ENCODE results near the gene NODAL. TPM values are rescaled to one million over a fixed set of nuclear protein-coding genes. Genes with fewer than 3 reads are reported as not detected.

Gene NODAL
- total RNA-seq, 1 experiment from 2014 or later, result not detected

DNA sequence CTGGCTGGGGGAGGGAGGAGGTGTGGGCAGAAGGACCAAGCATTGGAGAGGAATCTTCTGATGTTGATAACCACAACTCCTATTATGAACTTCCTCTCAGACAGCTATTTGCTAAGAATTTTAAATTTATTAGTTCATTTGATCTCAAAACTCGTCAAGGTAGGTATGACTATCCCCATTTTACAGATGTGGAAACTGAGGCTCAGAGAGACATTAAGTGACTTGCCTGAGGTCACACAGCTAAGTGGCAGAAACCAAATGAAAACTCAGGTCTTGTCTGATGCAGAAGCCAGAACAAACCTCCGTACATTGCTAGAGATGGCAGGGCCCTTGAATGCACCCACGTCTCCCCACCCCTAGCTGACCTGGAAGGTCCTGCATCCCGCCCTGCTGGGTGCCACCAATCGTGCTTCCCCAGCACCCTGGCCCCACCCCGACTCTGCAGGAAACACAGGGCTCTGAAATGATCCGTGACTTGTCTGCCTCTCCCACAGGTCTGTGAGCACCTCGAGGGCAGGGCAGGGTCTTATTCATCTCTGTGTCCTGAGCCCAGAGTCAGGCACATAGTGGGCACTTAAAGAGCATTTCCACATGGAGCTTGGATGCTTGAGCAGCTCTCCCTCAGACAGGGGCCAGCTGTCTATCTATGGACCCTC, 31.4 kb upstream of the NODAL start:
- in situ Hi-C loops (cut with HindIII; ENCODE audit: low pct_unique_long_range_greater_than_20kb, low sequenced_read_pairs), result no loop called here
- DNase-seq (ENCODE audit: low read depth), result no peak

DNA sequence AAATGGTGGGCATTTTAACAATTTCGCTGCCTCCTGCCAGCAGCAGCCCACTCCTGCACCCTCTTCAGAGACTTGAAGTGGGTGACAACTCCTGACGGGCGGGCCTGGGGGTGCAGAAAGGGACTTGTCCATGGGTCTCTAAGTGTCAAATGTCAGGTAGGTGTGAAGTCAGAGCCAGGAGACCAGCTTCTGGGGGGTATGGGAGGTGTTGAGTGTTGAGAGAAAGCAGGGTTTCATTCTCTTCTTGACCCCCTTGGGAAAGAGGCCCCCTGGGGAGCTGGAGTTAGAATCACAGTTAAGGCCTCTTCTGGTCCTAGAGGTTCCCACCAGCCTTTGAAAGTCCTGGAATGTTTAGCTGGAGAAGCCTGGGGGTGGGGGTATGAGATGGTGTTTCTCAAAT, 25.5 kb upstream of the NODAL start:
- no peak for DNase-seq (ENCODE audit: low read depth)
- in situ Hi-C loops (cut with HindIII; ENCODE audit: low pct_unique_long_range_greater_than_20kb, low sequenced_read_pairs), result no loop called here

DNA sequence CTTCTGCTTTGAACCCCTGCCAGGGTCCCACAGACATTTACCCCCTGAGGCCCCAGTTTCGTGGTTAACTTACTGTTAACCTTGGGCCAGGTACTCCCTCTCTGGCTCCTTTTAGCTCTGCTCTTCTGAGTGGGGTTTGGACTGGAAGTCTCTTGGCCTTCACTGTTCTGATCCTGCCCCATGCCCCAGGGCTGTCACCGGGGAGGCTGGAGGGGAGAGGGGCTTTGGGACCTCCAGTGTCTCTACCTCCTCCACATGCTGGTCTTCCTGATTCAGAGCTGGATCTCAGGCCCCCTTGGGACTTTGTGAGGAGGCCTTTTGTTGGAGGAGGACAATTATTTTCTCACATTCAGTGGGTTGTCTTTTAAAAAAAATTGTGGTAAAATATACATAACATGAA, 24.4 kb upstream of the NODAL start:
- in situ Hi-C loops (cut with HindIII; ENCODE audit: low pct_unique_long_range_greater_than_20kb, low sequenced_read_pairs), result no loop called here
- no peak for DNase-seq (ENCODE audit: low read depth)

DNA sequence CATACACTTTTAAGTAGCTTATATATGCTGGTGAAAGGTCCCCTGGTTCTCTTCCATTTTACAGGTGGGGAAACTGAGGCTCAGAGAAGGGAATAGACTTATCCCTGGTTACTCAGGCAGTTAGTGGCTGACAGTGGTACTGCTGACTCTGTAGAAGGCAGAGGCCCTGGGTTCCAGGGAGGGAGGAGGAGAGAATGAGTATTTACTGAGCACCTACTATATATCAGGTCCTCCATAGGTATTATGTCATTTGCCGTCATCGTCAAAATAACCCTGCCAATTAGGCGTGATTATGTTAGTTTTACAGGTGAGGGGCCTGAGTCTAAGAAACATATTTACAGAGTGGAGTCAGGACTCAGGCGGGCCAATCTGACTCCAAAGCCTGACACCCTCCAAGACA, 23.8 kb upstream of the NODAL start:
- no peak for DNase-seq (ENCODE audit: low read depth)
- in situ Hi-C loops (cut with HindIII; ENCODE audit: low pct_unique_long_range_greater_than_20kb, low sequenced_read_pairs), result no loop called here

DNA sequence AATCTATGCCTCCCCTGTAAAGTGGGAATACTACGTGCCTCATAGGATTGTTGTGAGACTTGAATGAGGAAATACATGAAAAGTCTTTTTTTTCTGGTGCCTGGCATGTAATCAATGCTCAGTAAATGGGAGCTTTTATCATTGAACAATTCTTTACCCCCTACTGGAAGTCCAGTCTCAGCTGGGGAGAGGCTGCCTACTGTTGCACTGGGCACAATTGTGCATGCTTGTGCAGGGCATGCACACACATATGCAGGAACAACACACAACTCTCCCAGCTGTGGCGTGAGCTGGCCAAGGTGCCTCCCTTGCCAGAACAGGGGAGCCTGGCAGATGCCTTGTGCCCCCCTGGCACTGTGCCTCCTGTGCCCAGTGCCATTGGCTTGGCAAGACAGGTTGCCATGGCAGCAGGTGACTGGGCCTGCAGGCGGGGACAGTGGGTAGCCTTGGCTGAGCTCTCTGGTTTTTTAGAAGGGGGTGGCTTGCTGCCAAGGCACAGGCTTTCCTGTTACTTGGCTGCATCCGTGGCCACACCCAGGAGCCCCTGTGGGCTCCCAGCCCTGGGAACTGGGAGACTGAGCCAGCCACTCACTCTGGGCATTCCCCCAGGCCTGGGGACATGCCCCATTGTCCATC, 21.0 kb upstream of the NODAL start:
- in situ Hi-C loops (cut with HindIII; ENCODE audit: low pct_unique_long_range_greater_than_20kb, low sequenced_read_pairs), result no loop called here
- DNase-seq (ENCODE audit: low read depth), result no peak

DNA sequence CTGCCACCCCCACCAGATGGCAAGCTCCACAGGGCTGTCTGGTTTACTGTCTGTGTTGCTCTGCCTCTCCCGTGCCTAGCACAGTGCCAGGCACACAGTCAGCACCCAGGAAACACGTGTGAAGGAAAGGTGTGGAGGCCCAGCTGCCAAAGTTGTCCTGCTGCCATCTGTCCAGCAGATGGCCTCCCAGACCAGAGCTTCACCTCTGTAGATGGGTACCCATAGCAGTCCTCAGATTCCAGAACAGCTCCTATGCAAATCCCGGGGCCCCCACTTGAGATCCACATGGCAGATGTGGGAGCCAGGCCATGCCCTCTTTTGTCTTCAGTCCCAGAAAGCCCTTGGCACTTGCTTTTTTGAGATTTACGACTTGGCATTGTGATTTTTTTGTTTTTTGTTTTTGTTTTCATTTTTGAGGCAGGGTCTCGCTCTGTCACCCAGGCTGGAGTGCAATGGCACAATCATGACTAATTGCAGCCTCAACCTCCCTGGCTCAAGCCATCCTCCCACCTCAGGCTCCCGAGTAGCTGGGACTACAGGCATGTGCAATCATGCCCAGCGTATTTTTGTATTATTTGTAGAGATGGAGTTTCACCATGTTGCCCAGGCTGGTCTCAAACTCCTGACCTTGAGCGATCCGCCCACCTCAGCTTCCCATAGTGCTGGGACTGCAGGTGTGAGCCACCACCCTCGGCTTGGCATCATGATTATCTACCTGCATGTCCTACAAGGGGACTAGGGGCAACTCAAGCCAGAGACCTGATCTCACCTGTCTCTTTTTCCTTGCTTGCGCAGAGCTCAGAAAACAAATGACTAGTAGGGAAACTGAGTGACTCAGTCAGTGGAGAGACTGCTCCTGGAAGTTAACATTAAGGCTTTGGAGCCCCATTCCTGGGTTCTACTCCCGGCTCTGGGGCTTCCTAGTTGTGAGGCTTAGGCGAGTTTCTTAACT, 20.2 kb upstream of the NODAL start:
- DNase-seq (ENCODE audit: low read depth), result no peak
- in situ Hi-C loops (cut with HindIII; ENCODE audit: low pct_unique_long_range_greater_than_20kb, low sequenced_read_pairs), result no loop called here

DNA sequence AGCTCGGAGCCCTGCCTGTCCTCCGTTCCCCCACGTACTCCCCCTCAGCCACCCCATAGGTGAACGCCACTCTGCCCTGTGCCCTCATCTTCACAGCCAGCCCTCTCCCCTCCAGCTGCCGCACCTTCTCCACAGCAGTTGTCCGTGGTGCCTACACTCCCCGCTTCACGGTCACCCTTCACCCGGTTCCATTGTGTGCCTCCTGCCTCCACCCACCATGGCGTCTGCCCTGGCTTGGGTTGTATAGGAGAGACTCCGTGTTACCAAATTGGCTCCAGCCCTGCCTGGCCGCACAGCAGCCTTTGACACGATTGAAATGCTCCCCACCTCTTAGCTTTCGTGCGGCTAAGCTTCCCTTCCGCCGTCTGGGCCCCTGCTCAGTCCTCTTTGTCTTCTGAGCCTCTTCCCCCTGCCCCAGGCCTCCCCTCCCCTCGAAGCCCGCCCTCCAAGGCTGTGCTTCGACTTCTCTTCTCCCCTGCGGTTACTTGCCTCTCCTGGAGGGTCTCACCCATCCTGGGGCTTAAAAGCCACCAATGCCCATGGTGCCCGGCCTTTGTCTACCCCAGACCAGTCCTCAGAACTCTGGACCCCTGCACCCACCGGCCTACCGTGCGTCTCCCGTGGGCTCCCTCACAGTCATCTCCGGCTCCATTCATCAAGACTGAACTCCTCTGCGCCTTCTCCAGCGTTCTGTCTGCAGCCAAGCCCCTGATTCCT, 18.5 kb upstream of the NODAL start:
- DNase-seq (ENCODE audit: low read depth), result no peak
- in situ Hi-C loops (cut with HindIII; ENCODE audit: low pct_unique_long_range_greater_than_20kb, low sequenced_read_pairs), result no loop called here

DNA sequence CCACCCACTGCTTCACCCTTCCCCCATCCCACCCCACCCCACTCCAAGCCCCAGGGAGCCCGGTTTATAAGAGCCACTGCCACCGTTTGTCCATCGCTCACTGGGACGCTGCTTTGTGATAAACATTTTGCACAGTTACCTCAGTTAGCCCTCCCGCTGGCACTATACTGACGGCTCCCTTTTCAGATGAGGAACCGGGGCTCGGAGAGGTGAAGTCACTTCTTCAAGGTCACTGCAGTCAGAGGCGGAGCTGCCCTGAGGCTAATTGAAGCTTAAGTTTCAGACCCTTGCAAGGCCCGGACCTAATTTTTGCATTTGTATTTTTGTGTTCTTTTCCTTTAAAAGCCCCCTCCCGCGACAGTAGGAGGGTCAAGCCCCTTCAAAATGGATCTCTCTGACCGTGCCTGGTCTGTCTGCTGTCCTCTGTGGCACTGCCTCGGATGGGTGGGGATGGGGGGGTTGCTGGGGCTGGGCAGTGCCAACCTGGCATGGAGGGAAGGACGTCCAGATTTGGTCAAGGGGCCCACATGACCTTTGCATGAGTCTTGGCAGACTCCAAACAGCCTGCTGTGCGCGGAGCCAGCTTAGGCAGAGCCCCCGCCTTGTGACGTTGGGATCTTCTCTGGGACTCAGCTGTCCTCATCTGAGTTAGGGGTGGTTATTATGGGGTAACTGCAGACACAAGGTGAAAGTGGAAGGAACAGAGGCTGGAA, 17.7 kb upstream of the NODAL start:
- in situ Hi-C loops (cut with HindIII; ENCODE audit: low pct_unique_long_range_greater_than_20kb, low sequenced_read_pairs), result no loop called here
- no peak for DNase-seq (ENCODE audit: low read depth)

DNA sequence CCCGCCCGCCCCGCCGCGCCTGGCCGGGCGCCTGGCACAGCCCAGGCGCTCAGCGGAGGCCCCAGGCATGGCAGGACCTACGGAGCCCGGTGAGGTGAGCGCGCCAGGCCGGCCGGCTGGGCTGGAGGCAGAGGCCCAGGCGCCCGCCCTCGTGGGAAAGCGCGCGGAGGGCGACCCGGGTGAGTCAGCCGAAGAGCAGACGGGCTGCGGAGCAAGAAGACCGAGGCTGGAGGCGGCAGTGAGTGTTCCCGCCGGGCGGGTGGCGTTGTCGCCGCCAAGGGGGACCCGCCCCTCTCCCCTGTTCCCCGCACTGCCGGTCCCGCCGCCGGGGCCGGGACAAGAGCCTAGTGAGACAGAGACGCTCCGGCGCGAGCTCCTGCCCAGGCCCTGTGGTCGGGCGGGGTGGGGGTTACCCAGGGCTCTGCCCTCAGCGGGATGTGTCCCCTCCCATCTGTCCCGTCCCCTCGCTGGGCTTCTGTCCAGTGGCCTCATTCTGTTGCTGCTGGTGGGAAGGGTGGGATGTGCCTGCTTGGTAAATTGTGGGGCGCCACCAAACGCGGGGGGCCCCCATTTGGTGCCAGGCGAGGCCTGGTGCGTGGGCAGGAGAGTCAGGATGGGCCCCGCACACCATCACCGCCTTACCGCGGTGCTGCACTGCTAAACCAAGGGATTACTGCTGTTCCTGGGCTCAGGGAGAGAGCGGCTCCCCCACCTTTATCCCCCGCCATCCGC, 17.0 kb upstream of the NODAL start:
- no peak for DNase-seq (ENCODE audit: low read depth)
- in situ Hi-C loops (cut with HindIII; ENCODE audit: low pct_unique_long_range_greater_than_20kb, low sequenced_read_pairs), result no loop called here

DNA sequence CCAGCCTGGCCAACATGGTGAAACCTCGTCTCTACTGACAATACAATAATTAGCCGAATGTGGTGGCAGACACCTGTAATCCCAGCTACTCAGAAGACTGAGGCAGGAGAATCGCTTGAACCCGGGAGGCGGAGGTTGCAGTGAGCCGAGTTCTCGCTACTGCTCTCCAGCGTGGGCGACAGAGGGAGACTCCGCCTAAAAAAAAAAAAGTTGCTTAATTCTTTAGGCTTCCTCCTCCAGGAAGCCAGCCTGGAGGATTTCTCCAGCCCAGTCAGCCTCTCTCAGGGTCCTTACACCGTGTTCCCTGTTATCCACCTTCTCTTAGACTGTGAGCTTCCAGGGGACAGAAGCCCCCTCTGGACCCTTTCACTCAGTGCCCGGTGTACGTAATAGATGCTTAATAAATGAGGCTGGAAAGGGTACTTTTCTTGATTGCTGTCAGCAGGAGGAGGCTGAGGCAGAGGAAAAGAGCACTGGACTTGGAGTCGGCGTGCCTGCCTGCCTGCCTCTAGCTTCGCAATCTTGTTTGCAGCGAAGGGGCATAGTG, 16.4 kb upstream of the NODAL start:
- DNase-seq (ENCODE audit: low read depth), result no peak
- in situ Hi-C loops (cut with HindIII; ENCODE audit: low pct_unique_long_range_greater_than_20kb, low sequenced_read_pairs), result no loop called here

DNA sequence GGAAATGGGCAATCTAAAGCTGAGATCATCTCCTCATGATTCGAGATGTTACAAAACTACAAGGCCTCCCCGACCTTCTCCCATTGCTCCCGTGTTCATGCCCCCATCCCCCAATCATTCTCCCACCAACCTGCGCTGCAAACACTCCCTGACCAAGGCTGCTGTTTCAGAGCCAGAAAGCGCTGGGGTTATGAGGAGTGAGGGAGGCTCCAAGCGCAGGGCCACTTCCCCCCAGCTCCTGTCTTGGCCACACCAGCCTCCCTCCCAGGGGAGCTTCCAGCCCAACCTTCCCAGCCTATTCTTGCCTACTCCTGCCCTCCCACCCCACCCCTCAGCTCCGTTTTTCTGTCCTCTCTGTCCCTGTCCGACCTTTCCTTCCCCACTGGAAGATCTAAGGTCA, 14.7 kb upstream of the NODAL start:
- in situ Hi-C loops (cut with HindIII; ENCODE audit: low pct_unique_long_range_greater_than_20kb, low sequenced_read_pairs), result no loop called here
- no peak for DNase-seq (ENCODE audit: low read depth)

DNA sequence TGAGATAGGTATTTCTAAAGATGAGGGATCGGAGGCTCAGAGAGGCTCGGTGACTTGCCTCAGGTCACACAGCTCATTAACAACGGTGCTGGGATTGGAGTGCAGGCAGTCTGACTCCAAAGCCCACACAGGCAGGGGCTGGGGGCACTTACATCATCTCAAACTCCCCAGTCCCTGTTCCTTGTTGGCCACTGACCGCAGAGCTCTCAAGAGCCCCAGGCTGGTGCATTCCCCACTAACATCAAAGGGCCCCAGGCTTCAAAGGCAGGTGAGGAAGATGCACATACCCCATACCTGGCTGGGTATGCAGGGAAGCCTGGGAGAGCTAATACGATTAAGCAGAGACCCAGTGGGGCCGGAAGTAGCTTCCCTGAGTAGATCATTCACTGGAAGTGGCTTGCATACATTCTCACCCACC, 13.7 kb upstream of the NODAL start:
- in situ Hi-C loops (cut with HindIII; ENCODE audit: low pct_unique_long_range_greater_than_20kb, low sequenced_read_pairs), result no loop called here

DNA sequence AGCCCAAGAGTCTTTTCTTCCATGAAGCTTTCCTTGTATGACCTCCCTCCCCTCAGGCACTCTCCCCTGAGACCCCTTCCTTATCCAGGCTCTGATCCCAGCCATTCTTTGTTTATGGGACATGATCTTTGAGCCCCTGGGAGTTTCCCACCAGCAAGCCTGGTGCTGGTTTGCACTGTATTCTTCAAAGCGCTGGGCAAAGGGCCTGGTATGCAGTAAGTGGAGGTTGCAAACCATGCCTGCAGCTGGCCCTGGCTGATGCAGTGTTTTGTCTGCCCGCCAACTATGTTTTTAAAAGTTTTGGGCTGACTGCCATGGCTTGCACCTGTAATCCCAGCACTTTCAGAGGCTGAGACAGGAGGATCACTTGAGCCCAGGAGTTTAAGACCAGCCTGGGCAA, 6.8 kb upstream of the NODAL start:
- in situ Hi-C loops (cut with HindIII; ENCODE audit: low pct_unique_long_range_greater_than_20kb, low sequenced_read_pairs), result no loop called here
- no peak for DNase-seq (ENCODE audit: low read depth)

More for the DNA sequence above, 13.7 kb upstream of the NODAL start:
- no peak for DNase-seq (ENCODE audit: low read depth)

DNA sequence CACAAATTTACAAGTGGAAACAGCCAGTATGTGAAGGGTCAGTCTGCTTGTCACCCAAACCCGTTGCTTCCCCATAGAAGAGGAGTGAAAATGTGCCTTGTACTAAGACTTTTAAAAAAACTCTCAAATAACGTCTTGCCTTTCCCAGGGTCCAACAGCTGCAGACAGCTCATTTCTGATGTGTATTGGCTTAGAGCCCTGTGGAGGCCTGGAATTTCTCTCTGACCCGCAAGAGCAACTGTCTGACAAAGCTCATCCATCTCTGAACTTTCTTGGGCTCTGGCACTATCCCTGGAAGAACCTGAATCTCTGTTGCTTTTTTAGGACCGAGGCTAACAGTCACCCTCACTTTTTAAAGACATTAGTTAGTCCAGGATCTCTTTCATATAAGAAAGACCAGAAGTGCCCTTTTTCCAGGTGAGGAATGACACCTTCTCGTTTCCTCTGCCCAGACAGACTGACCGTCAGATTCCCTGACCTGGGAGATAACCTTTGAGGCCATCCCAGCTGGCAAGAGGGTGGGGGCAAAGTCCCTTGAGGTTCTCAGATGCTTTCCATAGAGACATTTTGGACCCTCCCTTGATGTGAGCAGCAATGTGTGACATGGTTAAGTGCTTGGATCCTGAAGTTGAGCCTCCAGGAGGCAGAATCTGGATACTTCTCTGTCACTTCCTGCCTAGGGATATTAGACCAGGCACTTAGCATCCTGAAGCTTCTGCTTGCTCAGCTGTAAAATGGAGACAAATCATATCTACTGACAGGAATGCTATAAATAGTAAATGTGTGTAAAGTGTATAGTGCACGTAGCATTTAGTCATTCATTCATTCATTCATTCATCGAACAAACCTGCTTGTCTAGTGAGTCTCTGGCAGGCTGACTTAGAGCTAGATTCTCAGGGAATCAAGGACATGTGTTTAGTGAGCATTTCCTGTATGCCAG, 4.5 kb upstream of the NODAL start:
- in situ Hi-C loops (cut with HindIII; ENCODE audit: low pct_unique_long_range_greater_than_20kb, low sequenced_read_pairs), result no loop called here
- DNase-seq (ENCODE audit: low read depth), result no peak

DNA sequence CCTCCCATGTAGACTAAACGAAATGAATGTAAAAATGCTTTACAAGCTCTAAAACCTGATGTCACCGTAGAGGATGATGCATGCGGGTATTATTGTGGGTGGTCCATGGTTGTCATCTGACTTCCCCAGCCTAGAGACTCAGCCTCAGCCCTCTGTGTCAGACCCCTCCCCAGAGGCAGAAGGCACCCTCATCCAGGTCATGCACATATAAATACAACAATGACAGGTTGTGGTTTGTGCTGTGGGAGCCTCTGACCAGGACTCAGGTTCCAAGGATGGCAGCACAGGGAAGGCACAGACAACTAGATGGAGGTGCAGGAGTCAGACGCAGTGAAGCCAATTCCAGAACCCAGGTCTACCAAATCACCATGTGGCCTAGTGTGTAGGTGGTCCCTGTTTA, 3.3 kb upstream of the NODAL start:
- in situ Hi-C loops (cut with HindIII; ENCODE audit: low pct_unique_long_range_greater_than_20kb, low sequenced_read_pairs), result no loop called here

DNA sequence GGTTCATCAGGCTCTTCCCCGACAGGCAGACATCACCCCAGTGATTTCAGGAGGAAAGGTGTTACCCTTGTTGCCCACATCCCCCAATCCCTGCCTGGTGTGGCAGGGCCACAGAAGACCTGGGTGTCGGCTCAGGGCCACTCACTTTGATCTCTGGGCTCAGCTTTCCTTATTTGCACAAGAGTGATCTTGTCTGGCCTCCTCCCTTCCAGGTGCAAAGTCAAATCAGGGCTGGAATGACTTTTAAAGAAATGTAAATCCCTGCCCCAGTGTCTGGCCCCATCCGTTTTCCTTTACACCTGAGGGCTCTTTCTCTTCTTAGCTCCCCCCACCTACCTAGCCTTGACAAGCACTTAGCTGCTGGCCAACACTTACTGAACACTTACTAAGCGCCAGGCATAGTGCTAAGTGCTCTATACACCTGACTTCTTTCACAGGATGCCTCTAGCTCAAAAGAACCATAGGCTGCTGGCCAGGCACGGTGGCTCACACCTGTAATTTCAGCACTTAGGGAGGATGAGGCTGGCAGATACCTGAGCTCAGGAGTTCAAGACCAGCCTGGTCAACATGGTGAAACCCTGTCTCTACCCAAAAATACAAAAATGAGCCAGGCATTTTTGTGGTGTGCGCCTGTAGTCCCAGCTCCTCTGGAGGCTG, 979 bp upstream of the NODAL start:
- DNase-seq (ENCODE audit: low read depth), result no peak
- in situ Hi-C loops (cut with HindIII; ENCODE audit: low pct_unique_long_range_greater_than_20kb, low sequenced_read_pairs), result no loop called here

More for the DNA sequence above, 3.3 kb upstream of the NODAL start:
- no peak for DNase-seq (ENCODE audit: low read depth)

All from Caki2 (cell line).